Measurements from ENCODE around the gene PALB2.

- TF ChIP-seq RCOR1 (IDR thresholded peaks at IDR 0.05; ENCODE audit: low read length) (no peak), CTCF (IDR thresholded peaks at IDR 0.05) (no peak), POLR2AphosphoS5 (IDR thresholded peaks at IDR 0.05; ENCODE audit: low read depth, low read length) (no peak), MEF2A (IDR thresholded peaks at IDR 0.05; ENCODE audit: borderline replicate concordance, low read depth) (no peak), EZH2phosphoT487 (IDR thresholded peaks at IDR 0.05; ENCODE audit: borderline replicate concordance, low read depth) (no peak), RXRA (IDR thresholded peaks at IDR 0.05; ENCODE audit: borderline replicate concordance, low read depth) (no peak)
Observed at GRCh38 chr16:23584186-23585076, 56.7 kb downstream of the PALB2 start.

All from SK-N-SH (cell line).